Heart right ventricle (tissue), 16 donors: ENCODE results near the gene RPRD2. TPM values are rescaled to one million over a fixed set of nuclear protein-coding genes. Genes with fewer than 3 reads are reported as not detected.
"Not testable (repeated sequence)": the region's sequence is repeated elsewhere in the genome, so short reads cannot be mapped to it uniquely, and the experiment has no call there.

Source experiments
- ATAC-seq, 8 donors: fragments of 200-7000 bp; cut with Tn5 transposase; one replicate each; pipeline ENCODE4 v1.9.1; 2020; ENCODE audit warnings: mild to moderate bottlenecking in 8 of 8, moderate library complexity in 8 of 8, moderate number of reproducible peaks in 1 of 8
- DNase-seq, 2 donors: peaks; one replicate each; pipeline ENCODE4 v3.0.0-alpha.2; 2020
- H3K27ac ChIP-seq, 10 donors: fragments of 200-600 bp; sonication (generic) in 2 of 10; one replicate each; pipeline versions ENCODE4 v1.5.0 to v1.8.0; 2020 to 2022; ENCODE audit warnings: mild to moderate bottlenecking in 3 of 10
- H3K27me3 ChIP-seq, 7 donors: fragments of 200-600 bp; one replicate each; pipeline ENCODE4 v1.8.0; 2021 to 2022; ENCODE audit warnings: mild to moderate bottlenecking in 2 of 7
- H3K36me3 ChIP-seq, 9 donors: fragments of 200-600 bp; sonication (generic) in 1 of 9; one replicate each; pipeline versions ENCODE4 v1.5.0 to v1.8.0; 2020 to 2022; ENCODE audit warnings: mild to moderate bottlenecking in 2 of 9
- H3K4me1 ChIP-seq, 9 donors: fragments of 200-600 bp; sonication (generic) in 1 of 9; one replicate each; pipeline versions ENCODE4 v1.5.0 to v1.8.0; 2020 to 2022; ENCODE audit warnings: mild to moderate bottlenecking in 4 of 9
- H3K4me3 ChIP-seq, 10 donors: fragments of 200-600 bp; sonication (generic) in 2 of 10; one replicate each; pipeline versions ENCODE4 v1.5.0 to v1.8.0; 2020 to 2022; ENCODE audit warnings: mild to moderate bottlenecking in 7 of 10, moderate library complexity in 2 of 10
- H3K9me3 ChIP-seq, 11 donors: fragments of 200-600 bp in 10 of 11; sonication (generic) in 2 of 11; one replicate each; pipeline versions ENCODE4 v1.5.0 to v1.8.0; 2013 to 2022; ENCODE audit warnings: mild to moderate bottlenecking in 2 of 11, control low read depth in 1 of 11, moderate library complexity in 1 of 11
- WGBS, 2 donors: extraction: QIAGEN DNeasy Blood & Tissue Kit; methylation state at CpG; one replicate each; pipeline ENCODE4 v1.1.7; 2013; ENCODE audit warnings: inconsistent platforms in 1 of 2; 5-methylcytosine and 5-hydroxymethylcytosine counted together
- intact Hi-C, 10 donors: fragments of 100-400 bp; cut with DNase I; formaldehyde crosslinking; loops; one replicate each; pipeline versions ENCODE4 v1.11.1 to v1.14.2; 2022
- polyA plus RNA-seq, 2 donors: library from polyadenylated mRNA; stranded (reverse); fragments of 200-250 nt; gene quantifications; one replicate each; pipeline ENCODE4 v1.2.3, GENCODE V29; 2013
- total RNA-seq, 10 donors: library from RNA; stranded (reverse); fragmentation: NEBNext Ultra II Directional in 3 of 10; extraction: Animal tissue kit (Norgen Biotek cat#: 25700) in 3 of 10; gene quantifications; one replicate each; pipeline versions ENCODE4 v1.2.1 to v1.2.4, GENCODE V29; 2021 to 2023
- TF ChIP-seq, protein P1 (sequence below), 9 donors: fragments of 200-600 bp; sonication (generic) in 2 of 9; IDR thresholded peaks; one replicate each; pipeline versions ENCODE4 v1.5.0 to v1.8.0; 2021 to 2022; ENCODE audit warnings: antibody characterized with exemption in 9 of 9, mild to moderate bottlenecking in 5 of 9, moderate library complexity in 1 of 9
- donor health status: Arrhythmogenic right ventricular cardiomyopathy.
- donor health status: ischemic (EF 13 %, LVEDD 7.1; RV severe dilation, severe dysfunction).
- donor health status: healthy with polysubstance abuse.
- donor health status: DM: no; HTN: yes; CAD: no.
- donor health status: DM: no; HTN: no; CAD: no.
- donor health status: ischemic (EF 25% LVEDD 6.9; RV normal size, moderate dysfunction).
- donor health status: ischemic (EF 25% LVEDD 5.7; RV mildly dilated, moderate dysfunction).
- donor health status: healthy.
- donor health status: DM: yes; HTN: yes; CAD: no.
- donor health status: Ischemic cardiomyopathy.
- donor health status: ischemic (EF 35%, LVEDD 5.7; RV mildly dilated, moderate dysfunction).
- donor health status: nonischemic (EF 11% LVEDD 7.7; RV severe dilation, severe dysfunction).
- donor health status: DM: yes; HTN: yes; CAD: no.
- donor health status: PGD.
- donor health status: ischemic (EF 29% LVEDD 5.4; RV normal size, mild dysfunction).
- donor health status: nonischemic (EF 23%, LVEDD 6.1; RV moderate dilation, normal function).

The RPRD2 gene
- total and polyA plus RNA-seq, 12 donors, result 4.0 to 34.5 (median 27.9) TPM

DNA sequence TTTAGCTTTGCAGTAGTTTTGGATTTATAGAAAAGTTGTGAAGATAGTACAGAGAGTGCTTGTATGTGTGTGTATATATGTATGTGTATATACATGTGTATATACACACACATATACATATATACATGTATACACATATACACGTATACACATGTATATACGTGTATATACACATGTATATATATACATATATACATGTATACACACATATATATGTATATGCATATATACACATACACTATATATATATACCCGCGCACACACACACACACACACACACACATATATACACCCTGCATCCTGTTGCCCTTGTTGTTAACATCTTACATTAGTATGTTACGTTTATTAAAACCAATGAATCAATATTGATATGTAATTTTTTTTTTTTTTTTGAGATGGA, 24.3 kb downstream of the RPRD2 start:
- intact Hi-C loops, result loop anchor here in 1 of 10 donors (10.0 kb wide), 1 partner anchor 57 kb away; no protein-coding TSS in a partner anchor
- WGBS, 2 donors, result 83 to 88% methylated on average over 5 of the region's 5 CpGs

DNA sequence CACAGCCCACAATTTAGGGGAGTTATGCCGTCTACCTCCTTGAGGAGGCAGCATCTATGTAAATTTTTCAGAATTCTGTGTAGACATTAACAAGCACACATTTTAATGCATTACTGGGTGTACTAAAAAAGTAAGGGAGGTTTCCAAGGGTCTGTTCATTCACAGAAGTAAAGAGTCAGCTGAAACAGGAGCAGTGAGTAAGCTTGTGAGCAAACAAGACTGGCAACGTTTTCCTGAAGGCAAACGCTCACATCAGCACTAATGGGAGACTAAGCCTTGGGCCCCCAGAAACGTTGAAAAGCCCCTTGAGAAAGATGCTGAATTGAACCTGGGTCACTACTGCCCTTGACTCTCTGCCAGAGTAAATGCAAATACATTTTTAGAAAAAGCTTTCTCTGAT, 25.7 kb downstream of the RPRD2 start:
- Histone ChIP-seq H3K27ac (no peak overlapping the region), H3K4me3 (no peak overlapping the region)
- ATAC-seq, result no peak

More for the DNA sequence above, 24.3 kb downstream of the RPRD2 start:
- Histone ChIP-seq H3K9me3 (no peaks in the 10 kb centered on the region), H3K4me3 (no peak overlapping the region), H3K4me1 (peaks cover 0 to 54% (median 27%) of the 10 kb centered on the region in 9 donors), H3K27me3 (no peaks in the 10 kb centered on the region), H3K36me3 (no peaks in the 10 kb centered on the region), H3K27ac (no peak overlapping the region)
- TF ChIP-seq, protein P1, sequence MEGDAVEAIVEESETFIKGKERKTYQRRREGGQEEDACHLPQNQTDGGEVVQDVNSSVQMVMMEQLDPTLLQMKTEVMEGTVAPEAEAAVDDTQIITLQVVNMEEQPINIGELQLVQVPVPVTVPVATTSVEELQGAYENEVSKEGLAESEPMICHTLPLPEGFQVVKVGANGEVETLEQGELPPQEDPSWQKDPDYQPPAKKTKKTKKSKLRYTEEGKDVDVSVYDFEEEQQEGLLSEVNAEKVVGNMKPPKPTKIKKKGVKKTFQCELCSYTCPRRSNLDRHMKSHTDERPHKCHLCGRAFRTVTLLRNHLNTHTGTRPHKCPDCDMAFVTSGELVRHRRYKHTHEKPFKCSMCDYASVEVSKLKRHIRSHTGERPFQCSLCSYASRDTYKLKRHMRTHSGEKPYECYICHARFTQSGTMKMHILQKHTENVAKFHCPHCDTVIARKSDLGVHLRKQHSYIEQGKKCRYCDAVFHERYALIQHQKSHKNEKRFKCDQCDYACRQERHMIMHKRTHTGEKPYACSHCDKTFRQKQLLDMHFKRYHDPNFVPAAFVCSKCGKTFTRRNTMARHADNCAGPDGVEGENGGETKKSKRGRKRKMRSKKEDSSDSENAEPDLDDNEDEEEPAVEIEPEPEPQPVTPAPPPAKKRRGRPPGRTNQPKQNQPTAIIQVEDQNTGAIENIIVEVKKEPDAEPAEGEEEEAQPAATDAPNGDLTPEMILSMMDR (IDR thresholded peaks at IDR 0.05), result no peak
- ATAC-seq (no peak), DNase-seq (no peak)

DNA sequence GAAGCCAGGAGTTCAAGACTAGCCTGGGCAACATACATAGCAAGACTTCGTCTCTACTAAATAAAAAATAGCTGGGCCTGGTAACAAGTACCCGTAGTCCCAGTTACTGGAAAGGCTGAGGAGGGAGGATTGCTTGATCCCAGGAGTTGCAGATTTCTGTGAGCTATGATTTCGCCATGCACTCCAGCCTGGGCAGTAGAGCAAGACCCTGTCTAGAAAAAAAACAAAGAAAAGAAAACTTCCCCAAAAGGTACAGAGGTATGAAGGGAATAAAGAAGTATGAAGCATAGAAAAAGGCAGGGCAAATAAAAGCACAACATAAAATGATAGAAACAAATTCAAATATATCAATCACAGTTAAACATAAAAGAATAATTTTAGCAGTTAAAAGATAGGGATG, 28.7 kb downstream of the RPRD2 start:
- no peak overlapping the region for H3K4me3 ChIP-seq
- TF ChIP-seq, protein P1 (IDR thresholded peaks at IDR 0.05), result no peak
- H3K9me3 ChIP-seq, result peaks cover 0 to 22% (median 0%) of the 10 kb centered on the region in 11 donors
- H3K36me3 ChIP-seq, result no peaks in the 10 kb centered on the region
- no peaks in the 10 kb centered on the region for H3K27me3 ChIP-seq
- no peak for ATAC-seq
- no peak for DNase-seq
- peaks cover 0 to 27% (median 10%) of the 10 kb centered on the region in 9 donors for H3K4me1 ChIP-seq
- intact Hi-C loops, result loop anchor here in 1 of 10 donors (1.0 kb wide), 1 partner anchor 12 kb away; no protein-coding TSS in a partner anchor
- 82 to 83% methylated on average over 3 of the region's 3 CpGs for WGBS, 2 donors
- H3K27ac ChIP-seq, result no peak overlapping the region

More for the DNA sequence above, 25.7 kb downstream of the RPRD2 start:
- intact Hi-C loops, result loop anchor here in 1 of 10 donors (10.0 kb wide), 1 partner anchor 55 kb away; no protein-coding TSS in a partner anchor
- Histone ChIP-seq H3K4me1 (peaks cover 0 to 43% (median 16%) of the 10 kb centered on the region in 9 donors), H3K9me3 (no peaks in the 10 kb centered on the region), H3K27me3 (no peaks in the 10 kb centered on the region), H3K36me3 (no peaks in the 10 kb centered on the region)
- TF ChIP-seq, protein P1 (IDR thresholded peaks at IDR 0.05), result no peak
- DNase-seq, result no peak
- 32 to 45% methylated on average over 4 of the region's 4 CpGs for WGBS, 2 donors

DNA sequence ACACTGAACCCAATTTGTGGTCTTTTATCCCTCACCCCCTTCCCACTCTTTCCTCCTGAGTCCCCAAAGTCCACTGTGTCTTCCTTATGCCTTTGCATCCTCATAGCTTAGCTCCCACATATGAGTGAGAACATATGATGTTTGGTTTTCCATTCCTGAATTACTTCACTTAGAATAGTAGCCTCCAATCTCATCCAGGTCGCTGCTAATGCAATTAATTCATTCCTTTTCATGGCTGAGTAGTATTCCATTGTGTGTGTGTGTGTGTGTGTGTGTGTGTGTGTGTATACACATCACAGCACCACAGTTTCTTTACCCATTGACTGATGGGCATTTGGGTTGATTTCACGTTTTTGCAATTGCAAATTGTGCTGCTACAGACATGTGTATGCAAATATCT, 31.2 kb downstream of the RPRD2 start:
- intact Hi-C loops, H3K36me3 ChIP-seq, ATAC-seq, H3K27ac ChIP-seq, H3K4me3 ChIP-seq, DNase-seq, H3K27me3 ChIP-seq: not testable (repeated sequence)
- Histone ChIP-seq H3K4me1 (peaks cover 0 to 12% (median 4%) of the 10 kb centered on the region in 9 donors), H3K9me3 (peaks cover 0 to 24% (median 0%) of the 10 kb centered on the region in 11 donors)
- WGBS, 2 donors, result 95 to 98% methylated on average over 2 of the region's 2 CpGs

DNA sequence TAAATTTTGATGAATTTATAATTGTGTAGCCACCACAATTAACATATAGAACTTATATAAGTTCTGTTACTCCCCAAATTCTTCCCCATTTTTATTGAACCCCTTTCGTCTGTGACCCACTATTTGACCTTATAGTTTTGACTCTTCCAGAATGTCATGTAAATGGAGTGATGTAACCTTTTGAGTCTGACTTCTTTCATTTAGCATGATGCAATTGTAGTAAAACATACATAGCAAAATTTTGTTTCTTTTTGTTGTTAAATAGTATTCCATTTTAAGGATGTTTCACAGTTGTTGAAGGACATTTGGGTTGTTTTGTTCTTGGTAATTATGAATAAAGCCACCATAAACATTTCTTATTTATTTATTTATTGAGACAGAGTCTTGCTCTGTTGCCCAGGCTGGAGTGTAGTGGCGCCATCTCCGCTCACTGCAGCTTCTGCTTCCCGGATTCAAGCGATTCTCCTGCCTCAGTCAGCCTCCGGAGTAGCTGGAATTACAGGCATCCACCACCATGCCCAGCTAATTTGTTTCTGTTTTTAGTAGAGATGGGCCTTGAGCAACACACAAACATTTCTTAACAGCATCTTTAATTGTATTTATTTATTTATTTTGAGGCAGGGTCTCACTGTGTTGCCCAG, 33.6 kb downstream of the RPRD2 start:
- H3K4me3 ChIP-seq, result no peak overlapping the region
- no peaks in the 10 kb centered on the region for H3K27me3 ChIP-seq
- no peaks in the 10 kb centered on the region for H3K36me3 ChIP-seq
- no peak for DNase-seq
- 97 to 98% methylated on average over 6 of the region's 6 CpGs for WGBS, 2 donors
- TF ChIP-seq, protein P1 (IDR thresholded peaks at IDR 0.05), result no peak
- no peaks in the 10 kb centered on the region for H3K4me1 ChIP-seq
- peaks cover 0 to 28% (median 0%) of the 10 kb centered on the region in 11 donors for H3K9me3 ChIP-seq
- ATAC-seq, result no peak
- intact Hi-C loops, result no loop called here
- H3K27ac ChIP-seq, result no peak overlapping the region
